GM12878 (cell line): ENCODE results near the gene GATAD2B. TPM values are rescaled to one million over a fixed set of nuclear protein-coding genes. Genes with fewer than 3 reads are reported as not detected.

ENCODE experiments used
- ATAC-seq: fragments of 200-7000 bp; cut with Tn5 transposase; 3 replicates; pipeline ENCODE4 v1.9.1; 2020; ENCODE audit warnings: mild to moderate bottlenecking, moderate library complexity
- Bru-seq: library from RNA; stranded (reverse); fragments of 400-500 nt; gene quantifications from one replicate; lab custom pipeline; 2021; lab: Mats Ljungman, UMichigan
- BruChase-seq, 2 experiments: library from RNA; stranded (reverse); fragments of 400-500 nt; gene quantifications; one replicate each; lab custom pipeline; 2021; lab: Mats Ljungman, UMichigan
- BruUV-seq: library from RNA; stranded (reverse); fragments of 400-500 nt; replicated peaks from 2 replicates; lab custom pipeline; 2021; lab: Mats Ljungman, UMichigan
- CTCF ChIA-PET: fragments of 300-600 bp; sonication (Branson Sonifier 250); formaldehyde crosslinking; extraction: SDS; loops from one replicate; lab custom pipeline; 2021; ENCODE audit warnings: inconsistent platforms; lab: Yijun Ruan, JAX
- POLR2A ChIA-PET: fragments of 350-600 bp; formaldehyde crosslinking; extraction: SDS; loops from one replicate; lab custom pipeline; 2021; ENCODE audit warnings: inconsistent platforms; lab: Charles Lee
- RAD21 ChIA-PET: fragments of 300-600 bp; sonication (Branson Sonifier 250); formaldehyde crosslinking; loops from one replicate; lab custom pipeline; 2023; ENCODE audit warnings: antibody characterized with exemption; ENCODE audit not compliant: unreplicated experiment; lab: Charles Lee
- SMC1A ChIA-PET: fragments of 300-600 bp; sonication (Branson Sonifier 250); formaldehyde crosslinking; loops from one replicate; lab custom pipeline; 2023; ENCODE audit not compliant: unreplicated experiment, uncharacterized antibody; lab: Charles Lee
- DNase-seq: peaks from one replicate; pipeline ENCODE4 v3.0.0-alpha.2; 2011; ENCODE audit warnings: low read depth, low spot score
- FAIRE-seq: peaks from 3 replicates; lab custom pipeline; 2011; peaks lifted over from hg19 to GRCh38; lab: Jason Lieb, UNC
- H2AFZ ChIP-seq: 2 replicates; pipeline ENCODE4 v1.6.0; 2011; ENCODE audit warnings: low read depth, low read length, control low read depth; ENCODE audit not compliant: control insufficient read depth
- H3K27ac ChIP-seq: 2 replicates; pipeline ENCODE4 v1.5.1; 2011; ENCODE audit warnings: control low read depth; ENCODE audit not compliant: control insufficient read depth, insufficient read depth
- H3K27me3 ChIP-seq, 2 experiments: replicated peaks in 1 of 2; 2 replicates each; pipeline versions ENCODE4 v1.6.0 to v1.6.1; 2011; ENCODE audit warnings: low read length in 1 of 2; ENCODE audit not compliant: control insufficient read depth in 2 of 2, insufficient read depth in 2 of 2
- H3K36me3 ChIP-seq, 2 experiments: 2 replicates each; pipeline ENCODE4 v1.5.1; 2011; ENCODE audit warnings: low read length in 1 of 2; ENCODE audit not compliant: control insufficient read depth in 2 of 2, insufficient read depth in 2 of 2
- H3K4me1 ChIP-seq: 2 replicates; pipeline ENCODE4 v1.6.1; 2011; ENCODE audit warnings: mild to moderate bottlenecking, low read length, moderate library complexity, mixed read lengths; ENCODE audit not compliant: control insufficient read depth, insufficient read depth
- H3K4me2 ChIP-seq: 2 replicates; pipeline ENCODE4 v1.6.0; 2011; ENCODE audit warnings: control low read depth; ENCODE audit not compliant: control insufficient read depth, insufficient read depth
- H3K4me3 ChIP-seq: fragments of 200-600 bp; sonication (generic); 2 replicates; pipeline ENCODE4 v1.5.1; 2016
- H3K79me2 ChIP-seq: 2 replicates; pipeline ENCODE4 v1.6.0; 2011; ENCODE audit warnings: low read length; ENCODE audit not compliant: control insufficient read depth, insufficient read depth
- H3K9ac ChIP-seq: 2 replicates; pipeline ENCODE4 v1.8.0; 2011; ENCODE audit warnings: low read length, control low read depth, mixed read lengths; ENCODE audit not compliant: control insufficient read depth, insufficient read depth
- H3K9me3 ChIP-seq: replicated peaks from 3 replicates; pipeline ENCODE4 v1.5.1; 2011; ENCODE audit warnings: mild to moderate bottlenecking, low read length; ENCODE audit not compliant: control insufficient read depth, insufficient read depth
- H4K20me1 ChIP-seq: 2 replicates; pipeline ENCODE4 v1.6.0; 2011; ENCODE audit not compliant: control insufficient read depth, insufficient read depth
- CHD4 ChIP-seq: fragments of 200-600 bp; sonication (generic); IDR thresholded peaks from 2 replicates; pipeline ENCODE4 v1.6.1; 2016; ENCODE audit warnings: mild to moderate bottlenecking
- EGR1 ChIP-seq, 2 experiments: IDR thresholded peaks; 1 replicate in 1 of 2; 2 replicates in 1 of 2; pipeline ENCODE4 v1.6.1; 2011 to 2012; ENCODE audit warnings: low read depth in 2 of 2, low read length in 2 of 2, borderline replicate concordance in 1 of 2, mild to moderate bottlenecking in 1 of 2, moderate library complexity in 1 of 2
- ETV6 ChIP-seq, 2 experiments: fragments of 450-650 bp in 1 of 2; IDR thresholded peaks in 1 of 2; conservative IDR thresholded peaks in 1 of 2; 2 replicates each; pipeline ENCODE4 v1.6.1; 2014; ENCODE audit warnings: antibody characterized with exemption in 1 of 2, borderline replicate concordance in 1 of 2, low read depth in 1 of 2, mild to moderate bottlenecking in 1 of 2, moderate library complexity in 1 of 2
- FOXK2 ChIP-seq: fragments of 450-650 bp; IDR thresholded peaks from 2 replicates; pipeline ENCODE4 v1.6.1; 2017; ENCODE audit warnings: mild to moderate bottlenecking, moderate library complexity
- NFXL1 ChIP-seq: fragments of 450-650 bp; IDR thresholded peaks from 2 replicates; pipeline ENCODE4 v1.6.1; 2017; ENCODE audit warnings: antibody characterized with exemption, mild to moderate bottlenecking, borderline replicate concordance
- POLR2AphosphoS5 ChIP-seq: IDR thresholded peaks from 2 replicates; pipeline ENCODE4 v1.6.1; 2011; ENCODE audit warnings: mild to moderate bottlenecking, low read length, inconsistent platforms
- RAD21 ChIP-seq: IDR thresholded peaks from 2 replicates; pipeline ENCODE4 v1.6.1; 2011; ENCODE audit warnings: mild to moderate bottlenecking, low read depth, low read length, moderate library complexity; ENCODE audit not compliant: insufficient read depth
- RFX5 ChIP-seq: IDR thresholded peaks from 2 replicates; pipeline ENCODE4 v1.6.1; 2011; ENCODE audit warnings: low read depth, low read length, improper control_type of control experiment
- SIN3A ChIP-seq: IDR thresholded peaks from 2 replicates; pipeline ENCODE4 v1.6.1; 2012; ENCODE audit warnings: low read depth, low read length, improper control_type of control experiment
- ZNF622 ChIP-seq: fragments of 450-650 bp; IDR thresholded peaks from 2 replicates; pipeline ENCODE4 v1.6.1; 2017; ENCODE audit warnings: mild to moderate bottlenecking, inconsistent platforms
- WGBS: methylation state at CpG from one replicate; pipeline ENCODE4 v1.1.6; 2016; ENCODE audit warnings: low lambda C conversion rate; ENCODE audit not compliant: insufficient replicate concordance, insufficient coverage; ENCODE audit errors: missing lambda C conversion rate; 5-methylcytosine and 5-hydroxymethylcytosine counted together
- in situ Hi-C: fragments of 300-500 bp; cut with MboI; formaldehyde crosslinking; loops from 9 replicates; pipeline ENCODE4 v1.14.3; 2018; ENCODE audit warnings: mixed read lengths
- intact Hi-C: fragments of 100-400 bp; cut with micrococcal nuclease; formaldehyde crosslinking; loops from one replicate; pipeline ENCODE4 v1.14.2; 2022; ENCODE audit not compliant: unreplicated experiment
- long read RNA-seq, 2 experiments: library from polyadenylated mRNA; unstranded; transcript quantifications; one replicate each; pipeline ENCODE4 v2.0.0, GENCODE V29; 2019 to 2020
- polyA minus RNA-seq, 3 experiments: library from RNA; depleted of rRNA, polyadenylated mRNA; stranded (reverse); fragments of >200 nt; gene quantifications; 2 replicates each; pipeline ENCODE4 v1.2.3, GENCODE V29; 2011
- polyA plus RNA-seq, 11 experiments: library from polyadenylated mRNA; depleted of rRNA in 4 of 11; unstranded in 6 of 11; stranded (reverse) in 5 of 11; fragments of >200 nt; fragmentation: Nextera tagmentation in 4 of 11; fragmentation: Illumina TruSeq in 1 of 11; extraction: Ambion mirVana in 4 of 11; extraction: Trizol in 1 of 11; gene quantifications; 1 replicate in 1 of 11; 2 replicates in 10 of 11; pipeline versions ENCODE4 v1.2.1 to v1.2.3, GENCODE V29; 2011 to 2016; ENCODE audit warnings: inconsistent platforms in 2 of 11, missing spikeins in 2 of 11, low read depth in 1 of 11
- total RNA-seq, 4 experiments: library from RNA; depleted of rRNA in 3 of 4; stranded (reverse); fragments of >200 nt in 3 of 4; fragmentation: Illumina TruSeq in 1 of 4; extraction: Trizol in 1 of 4; gene quantifications; 2 replicates each; pipeline versions ENCODE4 v1.2.1 to v1.2.3, GENCODE V29; 2013 to 2021
- TF ChIP-seq, protein P1 (sequence below): fragments of 450-650 bp; IDR thresholded peaks from 2 replicates; pipeline ENCODE4 v1.6.1; 2018; ENCODE audit warnings: borderline replicate concordance, mild to moderate bottlenecking; ENCODE audit not compliant: partially characterized antibody
- TF ChIP-seq, protein P2 (sequence below): fragments of 450-650 bp; IDR thresholded peaks from 2 replicates; pipeline ENCODE4 v1.6.1; 2017; ENCODE audit warnings: mild to moderate bottlenecking

The GATAD2B gene
- total RNA-seq (2013; cell fraction: nucleolus; rRNA removed), result 42.2 and 43.5 TPM in 2 replicates
- total RNA-seq (2014; rRNA removed) (6.9 and 7.2 TPM in 2 replicates), total RNA-seq (2014; rRNA removed; fragmentation: Illumina TruSeq; extraction: Trizol) (8.3 and 8.8 TPM in 2 replicates), total RNA-seq (2021) (63.1 and 64.6 TPM in 2 replicates), polyA plus RNA-seq (2011; rRNA removed) (7.3 and 10.8 TPM in 2 replicates), polyA plus RNA-seq (2014; fragmentation: Illumina TruSeq; extraction: Trizol) (17.6 and 21.2 TPM in 2 replicates), polyA plus RNA-seq (2014; fragmentation: Nextera tagmentation; extraction: Ambion mirVana) (1 to 10 TPM; 2.4 to 8.7 TPM), polyA plus RNA-seq (2014; rRNA removed) (10.1 and 11.3 TPM in 2 replicates), polyA plus RNA-seq (2016; fragmentation: Nextera tagmentation; extraction: Ambion mirVana) (1 to 10 TPM; 6.4 to 6.6 TPM), polyA minus RNA-seq (2011; rRNA and poly(A)+ RNA removed) (21.0 and 24.2 TPM in 2 replicates), Bru-seq, nascent RNA (percentile 84 among the genes with signal in this experiment), BruChase-seq, experiment 1, labeled RNA remaining after a 6-hour chase (percentile 91 among the genes with signal in this experiment), BruChase-seq, experiment 2, labeled RNA remaining after a 2-hour chase (percentile 92 among the genes with signal in this experiment)
- 8.1 TPM for polyA plus RNA-seq (2011; ENCODE audit: low read depth)
- 9.8 and 17.2 TPM in 2 replicates for polyA plus RNA-seq (2011; cell fraction: cytosol; rRNA removed)
- 15.9 and 16.1 TPM in 2 replicates for polyA plus RNA-seq (2011; cell fraction: nucleus; rRNA removed)
- polyA plus RNA-seq (2012), result 11.1 and 15.1 TPM in 2 replicates
- 24.1 and 25.2 TPM in 2 replicates for polyA minus RNA-seq (2011; cell fraction: cytosol; rRNA and poly(A)+ RNA removed)
- 7.4 and 10.2 TPM in 2 replicates for polyA minus RNA-seq (2011; cell fraction: nucleus; rRNA and poly(A)+ RNA removed)
- long read RNA-seq, experiment 1, partial matches to known transcripts, result 0 of 7 reads
- long read RNA-seq, experiment 1, other reads (novel, unspliced or antisense), result 7 of 7 reads
- long read RNA-seq, experiment 2, partial matches to known transcripts, result 0 of 5 reads
- long read RNA-seq, experiment 2, other reads (novel, unspliced or antisense), result 5 of 5 reads

DNA sequence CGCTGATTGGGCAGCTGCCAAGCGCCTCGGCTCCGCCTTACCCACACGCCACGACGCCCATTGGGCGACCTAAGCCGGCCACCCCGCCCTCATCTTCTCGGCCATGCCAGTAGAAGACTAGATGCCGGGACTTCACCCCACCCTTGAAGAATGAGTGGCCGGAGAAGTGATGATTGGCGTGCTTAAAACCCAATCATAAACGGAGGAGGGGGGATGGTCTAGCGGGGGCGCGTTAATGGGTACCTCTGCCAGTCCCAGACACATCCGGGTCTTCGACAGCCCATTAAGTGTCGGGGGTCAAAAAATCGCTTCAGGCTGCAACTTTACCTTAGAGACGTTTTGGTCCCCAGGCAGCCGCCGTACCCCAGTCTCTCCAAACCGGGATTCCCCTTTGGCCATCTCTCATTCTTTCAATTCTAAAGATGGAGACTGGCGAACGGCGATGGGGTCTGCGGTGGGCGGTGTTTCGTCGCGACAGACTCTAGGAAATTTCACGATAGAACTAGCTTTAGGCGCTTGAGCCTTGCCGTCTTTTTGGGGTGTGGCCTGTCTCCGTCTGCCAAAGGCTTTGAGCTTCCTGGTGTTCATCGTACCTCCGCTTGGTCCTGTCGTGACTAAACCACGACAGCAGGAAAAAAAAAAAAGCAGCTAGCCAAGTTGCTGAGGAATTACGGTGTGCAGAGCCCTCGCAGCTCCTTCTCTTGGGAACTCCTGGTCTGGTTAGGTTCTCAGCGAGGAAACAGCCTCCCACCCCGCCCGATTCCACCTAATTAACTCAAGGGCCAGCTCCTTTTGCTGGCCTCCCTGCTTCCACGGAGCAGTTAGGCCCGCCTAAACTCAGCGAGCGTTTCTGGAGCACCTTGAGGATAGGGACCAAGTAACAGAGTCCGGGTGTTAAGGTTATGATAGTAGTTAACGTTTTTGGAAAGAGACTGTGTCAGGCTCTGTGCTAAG is at the start of gene GATAD2B:
Gene GATAD2B, minus strand, starts transcription at position 1 of the 954 bp plus-strand sequence. CDS start 94,625 bp downstream, outside the sequence.
- SMC1A ChIA-PET, result interaction anchor here (0.9 to 7.7 kb wide), 10 partner anchors 22 to 118 kb away, joined by 3 to 59 read pairs (median 8); partner anchors contain the start of genes CREB3L4, DENND4B, RAB13 and SLC39A1
- in situ Hi-C loops (no loop called here), intact Hi-C loops (loop anchor here (2.0 to 5.0 kb wide), 5 partner anchors 22 to 194 kb away; partner anchors contain the start of genes INTS3 and RAB13)
- H3K9me3 ChIP-seq, result no peaks in the 10 kb centered on the region
- ATAC-seq (peak; percentile 96), FAIRE-seq (peak; percentile 91), DNase-seq (peak; percentile 100)
- peak within 1 kb of the TSS; percentile 99 for H3K27ac ChIP-seq
- H2AFZ ChIP-seq, result peak within 1 kb of the TSS; percentile 77
- WGBS, result under 1% methylated on average over 53 of the region's 53 CpGs
- CTCF ChIA-PET, result interaction anchor here (0.8 to 14.9 kb wide), 15 partner anchors 22 to 348 kb away, joined by 3 to 138 read pairs (median 5); partner anchors contain the start of genes CREB3L4, DENND4B, JTB and RAB13
- BruUV-seq, result TSS peak; percentile 98
- no peaks in the 10 kb centered on the region for H4K20me1 ChIP-seq
- peak within 1 kb of the TSS; percentile 99 for H3K9ac ChIP-seq
- peaks cover 11% of the 10 kb centered on the region for H3K4me1 ChIP-seq
- peak within 1 kb of the TSS; percentile 93 for H3K4me2 ChIP-seq
- peaks cover 49% of the 10 kb centered on the region for H3K79me2 ChIP-seq
- no peaks in the 10 kb centered on the region for H3K36me3 ChIP-seq
- H3K4me3 ChIP-seq, result peak within 1 kb of the TSS; percentile 98
- RAD21 ChIA-PET, result interaction anchor here (0.7 to 6.4 kb wide), 18 partner anchors 12 to 276 kb away, joined by 3 to 55 read pairs (median 6); partner anchors contain the start of genes CREB3L4, DENND4B, JTB and RAB13
- POLR2A ChIA-PET, result interaction anchor here (0.6 to 10.1 kb wide), 18 partner anchors 21 to 1281 kb away, joined by 3 to 83 read pairs (median 3); partner anchors contain the start of genes CREB3L4, CRTC2, DENND4B and JTB
- H3K27me3 ChIP-seq, result no peaks in the 10 kb centered on the region
- TF ChIP-seq, protein P1, sequence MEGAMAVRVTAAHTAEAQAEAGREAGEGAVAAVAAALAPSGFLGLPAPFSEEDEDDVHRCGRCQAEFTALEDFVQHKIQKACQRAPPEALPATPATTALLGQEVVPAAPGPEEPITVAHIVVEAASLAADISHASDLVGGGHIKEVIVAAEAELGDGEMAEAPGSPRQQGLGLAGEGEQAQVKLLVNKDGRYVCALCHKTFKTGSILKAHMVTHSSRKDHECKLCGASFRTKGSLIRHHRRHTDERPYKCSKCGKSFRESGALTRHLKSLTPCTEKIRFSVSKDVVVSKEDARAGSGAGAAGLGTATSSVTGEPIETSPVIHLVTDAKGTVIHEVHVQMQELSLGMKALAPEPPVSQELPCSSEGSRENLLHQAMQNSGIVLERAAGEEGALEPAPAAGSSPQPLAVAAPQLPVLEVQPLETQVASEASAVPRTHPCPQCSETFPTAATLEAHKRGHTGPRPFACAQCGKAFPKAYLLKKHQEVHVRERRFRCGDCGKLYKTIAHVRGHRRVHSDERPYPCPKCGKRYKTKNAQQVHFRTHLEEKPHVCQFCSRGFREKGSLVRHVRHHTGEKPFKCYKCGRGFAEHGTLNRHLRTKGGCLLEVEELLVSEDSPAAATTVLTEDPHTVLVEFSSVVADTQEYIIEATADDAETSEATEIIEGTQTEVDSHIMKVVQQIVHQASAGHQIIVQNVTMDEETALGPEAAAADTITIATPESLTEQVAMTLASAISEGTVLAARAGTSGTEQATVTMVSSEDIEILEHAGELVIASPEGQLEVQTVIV, result peak; percentile 55
- TF ChIP-seq ETV6 (conservative IDR thresholded peaks at IDR 0.05 in 1 of 2, IDR thresholded peaks at IDR 0.05 in 1 of 2; ENCODE audit: borderline replicate concordance in 1 of 2, low read depth in 1 of 2) (peak in 1 of 2 experiments; percentile 65; a peak in 1 of 4 replicates), ZNF622 (no peak), NFXL1 (no peak), POLR2AphosphoS5 (peak; percentile 79), SIN3A (no peak; the same call in 1 of the 2 replicates), FOXK2 (no peak), RFX5 (peak; percentile 69), RAD21 (peak; percentile 20; the same call in 1 of the 2 replicates), CHD4 (no peak), EGR1 (IDR thresholded peaks at IDR 0.05; ENCODE audit: borderline replicate concordance in 1 of 2, low read depth in 2 of 2, low read length in 2 of 2) (peak in 1 of 2 experiments; percentile 89; a peak in 2 of 3 replicates)
- TF ChIP-seq, protein P2, sequence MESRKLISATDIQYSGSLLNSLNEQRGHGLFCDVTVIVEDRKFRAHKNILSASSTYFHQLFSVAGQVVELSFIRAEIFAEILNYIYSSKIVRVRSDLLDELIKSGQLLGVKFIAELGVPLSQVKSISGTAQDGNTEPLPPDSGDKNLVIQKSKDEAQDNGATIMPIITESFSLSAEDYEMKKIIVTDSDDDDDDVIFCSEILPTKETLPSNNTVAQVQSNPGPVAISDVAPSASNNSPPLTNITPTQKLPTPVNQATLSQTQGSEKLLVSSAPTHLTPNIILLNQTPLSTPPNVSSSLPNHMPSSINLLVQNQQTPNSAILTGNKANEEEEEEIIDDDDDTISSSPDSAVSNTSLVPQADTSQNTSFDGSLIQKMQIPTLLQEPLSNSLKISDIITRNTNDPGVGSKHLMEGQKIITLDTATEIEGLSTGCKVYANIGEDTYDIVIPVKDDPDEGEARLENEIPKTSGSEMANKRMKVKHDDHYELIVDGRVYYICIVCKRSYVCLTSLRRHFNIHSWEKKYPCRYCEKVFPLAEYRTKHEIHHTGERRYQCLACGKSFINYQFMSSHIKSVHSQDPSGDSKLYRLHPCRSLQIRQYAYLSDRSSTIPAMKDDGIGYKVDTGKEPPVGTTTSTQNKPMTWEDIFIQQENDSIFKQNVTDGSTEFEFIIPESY, result 0 out of 2 replicates have a peak, but pooled peaks have one; percentile 36
